Endodermal cell (in vitro differentiated cells): Measurements from ENCODE around the gene GRIA4. TPM values are rescaled to one million over a fixed set of nuclear protein-coding genes. Genes with fewer than 3 reads are reported as not detected.

Source experiments
- DNase-seq: peaks from one replicate; pipeline ENCODE4 v3.0.0-alpha.2; 2017
- H3K27ac ChIP-seq: 2 replicates; pipeline ENCODE4 v1.5.1; 2013; ENCODE audit warnings: mild to moderate bottlenecking, low read depth, low read length, moderate library complexity
- H3K27me3 ChIP-seq: 2 replicates; pipeline ENCODE4 v1.6.1; 2013; ENCODE audit warnings: mild to moderate bottlenecking, low read length, moderate library complexity; ENCODE audit not compliant: insufficient read depth, control insufficient read depth, poor library complexity, severe bottlenecking
- H3K36me3 ChIP-seq: 2 replicates; pipeline ENCODE4 v1.7.0; 2013; ENCODE audit warnings: mild to moderate bottlenecking, low read length, moderate library complexity; ENCODE audit not compliant: control insufficient read depth, insufficient read depth
- H3K4me1 ChIP-seq: one replicate; pipeline ENCODE4 v1.7.0; 2013; ENCODE audit warnings: low read length; ENCODE audit not compliant: control insufficient read depth, insufficient read depth
- H3K4me3 ChIP-seq: 2 replicates; pipeline ENCODE4 v1.5.1; 2013; ENCODE audit warnings: mild to moderate bottlenecking, low read length, moderate library complexity
- H3K9ac ChIP-seq: 2 replicates; pipeline ENCODE4 v1.6.1; 2013; ENCODE audit warnings: mild to moderate bottlenecking, low read length, moderate library complexity; ENCODE audit not compliant: poor library complexity, severe bottlenecking; ENCODE audit errors: extremely low read depth
- H3K9me3 ChIP-seq: 2 replicates; pipeline ENCODE4 v1.6.1; 2013; ENCODE audit warnings: mild to moderate bottlenecking, low read length, moderate library complexity; ENCODE audit not compliant: control insufficient read depth
- H3K27ac Mint-ChIP-seq: 2 replicates; pipeline ENCODE4 v1.8.0; 2020; ENCODE audit warnings: mixed read lengths
- H3K27me3 Mint-ChIP-seq: 2 replicates; pipeline ENCODE4 v1.8.0; 2021; ENCODE audit warnings: mild to moderate bottlenecking, mixed read lengths; ENCODE audit not compliant: insufficient read depth
- H3K36me3 Mint-ChIP-seq: 2 replicates; pipeline ENCODE4 v1.8.0; 2020; ENCODE audit warnings: low read depth, mixed read lengths
- H3K4me1 Mint-ChIP-seq: 2 replicates; pipeline ENCODE4 v1.8.0; 2020; ENCODE audit warnings: mixed read lengths
- H3K4me3 Mint-ChIP-seq: 2 replicates; pipeline ENCODE4 v1.8.0; 2020; ENCODE audit warnings: mild to moderate bottlenecking, moderate library complexity, mixed read lengths
- H3K9me3 Mint-ChIP-seq: 2 replicates; pipeline ENCODE4 v1.8.0; 2020; ENCODE audit warnings: mild to moderate bottlenecking, mixed read lengths
- CTCF ChIP-seq: fragments of 200-600 bp; sonication (generic); conservative IDR thresholded peaks from 2 replicates; pipeline ENCODE4 v1.5.0; 2021; ENCODE audit warnings: antibody characterized with exemption, mild to moderate bottlenecking
- WGBS, 2 experiments: methylation state at CpG; one replicate each; pipeline versions ENCODE4 v1.1.5 to v1.1.7; 2013; ENCODE audit warnings: missing lambda C conversion rate in 2 of 2, mixed read lengths in 1 of 2; ENCODE audit not compliant: insufficient coverage in 1 of 2, insufficient read length in 1 of 2; 5-methylcytosine and 5-hydroxymethylcytosine counted together
- total RNA-seq, 2 donors: library from RNA; stranded (reverse); fragmentation: NEBNext Ultra II Directional in 1 of 2; extraction: Animal tissue kit (Norgen Biotek cat#: 25700) in 1 of 2; gene quantifications; 2 replicates in 1 of 2; 3 replicates in 1 of 2; pipeline ENCODE4 v1.2.1, GENCODE V29; 2021

The GRIA4 gene
- total RNA-seq, 2 donors from 2014 or later = 0.18 to 0.37 TPM

GRCh38 chr11:105642870-105643269, 33.0 kb downstream of the GRIA4 start:
- H3K4me1 ChIP-seq = no peaks in the 10 kb centered on the region
- peaks cover 4% of the 10 kb centered on the region for H3K9me3 Mint-ChIP-seq
- no peaks in the 10 kb centered on the region for H3K27me3 Mint-ChIP-seq
- H3K36me3 Mint-ChIP-seq = no peaks in the 10 kb centered on the region
- no peak overlapping the region for H3K4me3 Mint-ChIP-seq
- H3K9ac ChIP-seq = no peak overlapping the region
- no peak overlapping the region for H3K4me3 ChIP-seq
- no peaks in the 10 kb centered on the region for H3K9me3 ChIP-seq
- peak; percentile 30 for TF ChIP-seq CTCF
- no peak overlapping the region for H3K27ac ChIP-seq
- H3K27me3 ChIP-seq = no peaks in the 10 kb centered on the region
- H3K36me3 ChIP-seq = no peaks in the 10 kb centered on the region
- H3K4me1 Mint-ChIP-seq = peaks cover 4% of the 10 kb centered on the region
- no peak overlapping the region for H3K27ac Mint-ChIP-seq
- no peak for DNase-seq

DNA sequence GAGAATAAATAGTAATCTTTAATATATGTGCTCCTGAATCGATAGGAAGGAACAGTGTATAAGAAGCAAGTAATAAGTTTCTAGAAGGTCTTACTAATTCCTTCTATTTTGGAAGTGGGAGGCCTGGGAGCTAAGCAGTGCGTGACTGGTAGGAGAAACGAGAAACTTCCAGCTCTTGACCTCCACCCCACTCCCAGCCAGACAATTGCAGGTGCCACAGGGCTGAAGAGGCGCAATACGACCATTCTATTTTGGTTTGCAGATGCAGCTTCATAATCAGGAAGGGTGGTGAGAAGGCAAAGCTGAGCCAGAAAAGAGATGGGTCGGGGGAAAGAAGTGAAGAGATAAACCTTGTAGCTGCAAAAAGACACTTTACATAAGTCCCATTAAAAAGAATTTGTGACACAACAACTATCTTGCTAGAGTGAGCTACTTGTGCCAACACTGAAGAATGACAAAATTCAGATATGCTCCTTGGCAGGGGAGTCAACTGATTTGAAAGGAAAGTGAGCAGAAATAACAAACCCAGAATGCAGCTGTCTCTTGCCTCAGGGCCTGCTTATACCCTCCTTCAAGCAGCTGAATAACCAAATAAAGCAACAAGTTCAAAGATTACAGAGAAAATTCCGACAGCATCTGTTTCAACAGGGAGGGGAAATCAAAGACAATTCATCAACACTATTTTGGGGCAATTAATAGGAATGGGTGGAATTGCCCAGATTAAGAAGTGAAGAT, 35.1 kb downstream of the GRIA4 start:
- H3K36me3 ChIP-seq = no peaks in the 10 kb centered on the region
- Mint-ChIP-seq H3K27me3 (no peaks in the 10 kb centered on the region), H3K9me3 (peaks cover 4% of the 10 kb centered on the region), H3K36me3 (no peaks in the 10 kb centered on the region), H3K4me3 (no peak overlapping the region), H3K4me1 (no peaks in the 10 kb centered on the region), H3K27ac (no peak overlapping the region)
- H3K27me3 ChIP-seq = no peaks in the 10 kb centered on the region
- no peak overlapping the region for H3K4me3 ChIP-seq
- no peaks in the 10 kb centered on the region for H3K4me1 ChIP-seq
- no peak overlapping the region for H3K27ac ChIP-seq
- DNase-seq = no peak
- WGBS, 2 experiments = 86 to 100% methylated on average over 3 to 7 of the region's 7 CpGs
- H3K9ac ChIP-seq = no peak overlapping the region
- H3K9me3 ChIP-seq = no peaks in the 10 kb centered on the region
- no peak for TF ChIP-seq CTCF

- Mint-ChIP-seq H3K36me3 (no peaks in the 10 kb centered on the region), H3K9me3 (peaks cover 4% of the 10 kb centered on the region)
These were observed 37.9 kb downstream of the GRIA4 start for GRCh38 chr11:105647780-105648179.

More at GRCh38 chr11:105647780-105648179, 37.9 kb downstream of the GRIA4 start:
- Mint-ChIP-seq H3K4me3 (no peak overlapping the region), H3K27me3 (no peaks in the 10 kb centered on the region), H3K4me1 (no peaks in the 10 kb centered on the region), H3K27ac (no peak overlapping the region)
- no peak for DNase-seq
- WGBS, 2 experiments = 96 to 100% methylated on average over 1 of the region's 1 CpG
- Histone ChIP-seq H3K9me3 (no peaks in the 10 kb centered on the region), H3K9ac (no peak overlapping the region), H3K36me3 (no peaks in the 10 kb centered on the region), H3K27me3 (no peaks in the 10 kb centered on the region), H3K27ac (no peak overlapping the region), H3K4me3 (no peak overlapping the region), H3K4me1 (no peaks in the 10 kb centered on the region)
- TF ChIP-seq CTCF = no peak
